CD4-positive, alpha-beta T cell (primary cell): Measurements from ENCODE around the gene EHMT2. TPM values are rescaled to one million over a fixed set of nuclear protein-coding genes. Genes with fewer than 3 reads are reported as not detected.

Experiments
- ATAC-seq: fragments of 200-7000 bp; cut with Tn5 transposase; one replicate; pipeline ENCODE4 v1.10.0; 2022; ENCODE audit warnings: mild to moderate bottlenecking; ENCODE audit not compliant: poor library complexity
- CTCF ChIA-PET: fragments of 350-600 bp; sonication (Branson Sonifier 250); formaldehyde crosslinking; loops from one replicate; lab custom pipeline; 2021; ENCODE audit warnings: antibody characterized with exemption, inconsistent platforms; lab: Charles Lee
- POLR2A ChIA-PET: fragments of 350-600 bp; sonication (Branson Sonifier 250); formaldehyde crosslinking; loops from one replicate; lab custom pipeline; 2021; ENCODE audit warnings: antibody characterized with exemption, inconsistent platforms; lab: Charles Lee
- DNase-seq, 14 experiments: peaks; one replicate each; pipeline ENCODE4 v3.0.0-alpha.2; 2013 to 2020; ENCODE audit warnings: mixed read lengths in 2 of 14
- H3K27ac ChIP-seq, 2 donors: one replicate each; pipeline versions ENCODE4 v1.5.1 to v1.7.0; 2013; ENCODE audit warnings: low read length in 2 of 2, low read depth in 1 of 2, mild to moderate bottlenecking in 1 of 2
- H3K27me3 ChIP-seq, 2 experiments: 1 replicate in 1 of 2; 2 replicates in 1 of 2; pipeline versions ENCODE4 v1.6.1 to v1.7.0; 2013; ENCODE audit warnings: low read length in 2 of 2, control low read depth in 1 of 2, mild to moderate bottlenecking in 1 of 2, moderate library complexity in 1 of 2; ENCODE audit not compliant: insufficient read depth in 2 of 2, control insufficient read depth in 1 of 2
- H3K36me3 ChIP-seq: one replicate; pipeline ENCODE4 v1.6.1; 2013; ENCODE audit warnings: low read length, control low read depth; ENCODE audit not compliant: insufficient read depth
- H3K4me1 ChIP-seq: one replicate; pipeline ENCODE4 v1.6.1; 2013; ENCODE audit warnings: low read length, control low read depth; ENCODE audit not compliant: insufficient read depth
- H3K4me3 ChIP-seq: one replicate; pipeline ENCODE4 v1.5.1; 2013; ENCODE audit warnings: mild to moderate bottlenecking, low read length, moderate library complexity
- H3K9me3 ChIP-seq, 2 experiments: 1 replicate in 1 of 2; 2 replicates in 1 of 2; pipeline versions ENCODE4 v1.6.1 to v1.7.0; 2013; ENCODE audit warnings: low read length in 2 of 2, mild to moderate bottlenecking in 2 of 2, control low read depth in 1 of 2, moderate library complexity in 1 of 2; ENCODE audit not compliant: control insufficient read depth in 1 of 2, insufficient read depth in 1 of 2
- H3K27ac Mint-ChIP-seq: one replicate; pipeline ENCODE4 v1.8.0; 2020; ENCODE audit warnings: mixed read lengths
- H3K27me3 Mint-ChIP-seq: one replicate; pipeline ENCODE4 v1.8.0; 2021; ENCODE audit warnings: mixed read lengths
- H3K36me3 Mint-ChIP-seq: one replicate; pipeline ENCODE4 v1.8.0; 2021; ENCODE audit warnings: low read depth, mixed read lengths
- H3K4me1 Mint-ChIP-seq: one replicate; pipeline ENCODE4 v1.8.0; 2021; ENCODE audit warnings: low read depth, mixed read lengths
- H3K4me3 Mint-ChIP-seq: one replicate; pipeline ENCODE4 v1.8.0; 2020; ENCODE audit warnings: mild to moderate bottlenecking, mixed read lengths
- H3K9me3 Mint-ChIP-seq: one replicate; pipeline ENCODE4 v1.8.0; 2020; ENCODE audit warnings: mixed read lengths
- CTCF ChIP-seq: fragments of 200-600 bp; IDR thresholded peaks from one replicate; pipeline ENCODE4 v1.8.0; 2022; ENCODE audit warnings: antibody characterized with exemption, mild to moderate bottlenecking
- intact Hi-C, 2 experiments: fragments of 100-400 bp; cut with DNase I in 1 of 2; cut with micrococcal nuclease in 1 of 2; formaldehyde crosslinking; loops; one replicate each; pipeline versions ENCODE4 v1.15.1 to v1.9.0; 2023 to 2025; cut with DNase I, micrococcal nuclease
- total RNA-seq, 174 experiments: library from RNA in 2 of 174; stranded (reverse) in 2 of 174; gene quantifications; one replicate each; pipeline ENCODE4 v1.2.3 and lab custom pipeline; 2021 to 2026

Gene EHMT2
- total RNA-seq, 2 experiments from 2014 or later: 36.3 to 36.6 TPM

GRCh38 chr6:31878222-31878621 is 19.3 kb downstream of the EHMT2 start:
- Histone ChIP-seq H3K4me1 (no peaks in the 10 kb centered on the region), H3K27me3 (no peaks in the 10 kb centered on the region), H3K27ac (no peak overlapping the region), H3K36me3 (peaks cover 32% of the 10 kb centered on the region), H3K9me3 (no peaks in the 10 kb centered on the region), H3K4me3 (no peak overlapping the region)
- TF ChIP-seq CTCF: no peak
- H3K4me1 Mint-ChIP-seq: no peaks in the 10 kb centered on the region
- no peak overlapping the region for H3K27ac Mint-ChIP-seq
- ATAC-seq (no peak), DNase-seq (no peak)
- POLR2A ChIA-PET: no interaction called here
- H3K4me3 Mint-ChIP-seq: no peak overlapping the region
- intact Hi-C loops: no loop called here
- CTCF ChIA-PET: no interaction called here
- no peaks in the 10 kb centered on the region for H3K27me3 Mint-ChIP-seq
- H3K36me3 Mint-ChIP-seq: peaks cover 33% of the 10 kb centered on the region
- no peaks in the 10 kb centered on the region for H3K9me3 Mint-ChIP-seq

- Histone ChIP-seq H3K27ac (no peak overlapping the region), H3K36me3 (peaks cover 26% of the 10 kb centered on the region), H3K9me3 (no peaks in the 10 kb centered on the region), H3K27me3 (no peaks in the 10 kb centered on the region), H3K4me1 (no peaks in the 10 kb centered on the region), H3K4me3 (no peak overlapping the region)
- ATAC-seq (no peak), DNase-seq (no peak)
- TF ChIP-seq CTCF: no peak
- Mint-ChIP-seq H3K27ac (no peak overlapping the region), H3K4me1 (no peaks in the 10 kb centered on the region), H3K9me3 (no peaks in the 10 kb centered on the region), H3K27me3 (no peaks in the 10 kb centered on the region), H3K4me3 (no peak overlapping the region), H3K36me3 (peaks cover 28% of the 10 kb centered on the region)
- CTCF ChIA-PET: no interaction called here
- POLR2A ChIA-PET: no interaction called here
- intact Hi-C loops: no loop called here
Measured at GRCh38 chr6:31877651-31878161, 19.8 kb downstream of the EHMT2 start.

- H3K4me3 Mint-ChIP-seq: no peak overlapping the region
- H3K9me3 ChIP-seq: no peaks in the 10 kb centered on the region
- ATAC-seq (no peak), DNase-seq (no peak)
- no peak for TF ChIP-seq CTCF
- ChIA-PET CTCF (no interaction called here), POLR2A (no interaction called here)
- H3K27me3 Mint-ChIP-seq: no peaks in the 10 kb centered on the region
- peaks cover 23% of the 10 kb centered on the region for H3K36me3 Mint-ChIP-seq
- H3K4me1 Mint-ChIP-seq: no peaks in the 10 kb centered on the region
- intact Hi-C loops: no loop called here
- H3K27ac Mint-ChIP-seq: no peak overlapping the region
- peaks cover 22% of the 10 kb centered on the region for H3K36me3 ChIP-seq
- no peaks in the 10 kb centered on the region for H3K27me3 ChIP-seq
- no peak overlapping the region for H3K27ac ChIP-seq
- H3K4me1 ChIP-seq: no peaks in the 10 kb centered on the region
- H3K9me3 Mint-ChIP-seq: no peaks in the 10 kb centered on the region
- no peak overlapping the region for H3K4me3 ChIP-seq
Measured at GRCh38 chr6:31877125-31877650, 20.3 kb downstream of the EHMT2 start.
